GM19351 (cell line): ENCODE results near the gene GNPDA1.
"Not testable (repeated sequence)": the region's sequence is repeated elsewhere in the genome, so short reads cannot be mapped to it uniquely, and the experiment has no call there.

Experiments used
- ATAC-seq: cut with Tn5 transposase; IDR thresholded peaks from one replicate; pipeline ENCODE4 v1.9.1; 2021; ENCODE audit warnings: mild to moderate bottlenecking, moderate library complexity; ENCODE audit not compliant: unreplicated experiment

GNPDA1 gene

GRCh38 chr5:142012792-142013388 is at the start of gene GNPDA1:
Gene GNPDA1, minus strand, starts transcription at chr5:142013027. Its CDS starts 992 bp downstream, at chr5:142012035.
- peak; percentile 75 for ATAC-seq

GRCh38 chr5:142059304-142059940 is 46.6 kb upstream of the GNPDA1 start:
- no peak for ATAC-seq

GRCh38 chr5:142057697-142058056 is 44.9 kb upstream of the GNPDA1 start:
- no peak for ATAC-seq

- no peak for ATAC-seq
Observed at GRCh38 chr5:142056816-142057696, 44.2 kb upstream of the GNPDA1 start.

- ATAC-seq = no peak
Observed at GRCh38 chr5:142055301-142055700, 42.5 kb upstream of the GNPDA1 start.

GRCh38 chr5:142053426-142054151 is 40.8 kb upstream of the GNPDA1 start:
- ATAC-seq = no peak

- ATAC-seq = not testable (repeated sequence)
Observed at GRCh38 chr5:142052026-142052425, 39.2 kb upstream of the GNPDA1 start.

GRCh38 chr5:142048272-142048671 is 35.4 kb upstream of the GNPDA1 start:
- no peak for ATAC-seq

GRCh38 chr5:142046191-142046590 is 33.4 kb upstream of the GNPDA1 start:
- ATAC-seq = no peak

GRCh38 chr5:142040881-142041280 is 28.1 kb upstream of the GNPDA1 start:
- not testable (repeated sequence) for ATAC-seq

GRCh38 chr5:142040285-142040684 is 27.5 kb upstream of the GNPDA1 start:
- ATAC-seq = no peak

- no peak for ATAC-seq
Observed at GRCh38 chr5:142038735-142039134, 25.9 kb upstream of the GNPDA1 start.

- not testable (repeated sequence) for ATAC-seq
Observed at GRCh38 chr5:142037599-142037998, 24.8 kb upstream of the GNPDA1 start.

GRCh38 chr5:142036918-142037317 is 24.1 kb upstream of the GNPDA1 start:
- ATAC-seq = no peak

- no peak for ATAC-seq
Observed at GRCh38 chr5:142034994-142035393, 22.2 kb upstream of the GNPDA1 start.

GRCh38 chr5:142033632-142034567 is 21.1 kb upstream of the GNPDA1 start:
- ATAC-seq = not testable (repeated sequence)

- ATAC-seq = no peak
Observed at GRCh38 chr5:142032747-142033631, 20.2 kb upstream of the GNPDA1 start.

GRCh38 chr5:142032150-142032549 is 19.3 kb upstream of the GNPDA1 start:
- no peak for ATAC-seq

GRCh38 chr5:142025637-142026036 is 12.8 kb upstream of the GNPDA1 start:
- ATAC-seq = no peak
